HG03066 (cell line): ENCODE results near the gene SNPH.

Experiments used
- ATAC-seq: cut with Tn5 transposase; IDR thresholded peaks from one replicate; pipeline ENCODE4 v1.9.1; 2021; ENCODE audit warnings: low read depth; ENCODE audit not compliant: unreplicated experiment

SNPH gene

GRCh38 chr20:1304710-1305515 lies 38.8 kb downstream of the SNPH start:
- no peak for ATAC-seq

GRCh38 chr20:1305712-1306111 lies 39.6 kb downstream of the SNPH start:
- ATAC-seq: no peak

- no peak for ATAC-seq
Observed at GRCh38 chr20:1306316-1307135, 40.4 kb downstream of the SNPH start.

- ATAC-seq: no peak
Observed at GRCh38 chr20:1307171-1307570, 41.1 kb downstream of the SNPH start.

- no peak for ATAC-seq
Observed at GRCh38 chr20:1307571-1307971, 41.5 kb downstream of the SNPH start.

GRCh38 chr20:1308067-1308701 lies 42.1 kb downstream of the SNPH start:
- ATAC-seq: no peak

GRCh38 chr20:1308702-1309095 lies 42.6 kb downstream of the SNPH start:
- ATAC-seq: no peak

GRCh38 chr20:1309439-1309847 lies 43.3 kb downstream of the SNPH start:
- ATAC-seq: no peak

GRCh38 chr20:1310071-1310470 lies 44.0 kb downstream of the SNPH start:
- no peak for ATAC-seq

GRCh38 chr20:1310506-1311190 lies 44.6 kb downstream of the SNPH start:
- ATAC-seq: no peak

- no peak for ATAC-seq
Observed at GRCh38 chr20:1312308-1312707, 46.2 kb downstream of the SNPH start.

- no peak for ATAC-seq
Observed at GRCh38 chr20:1312904-1313235, 46.8 kb downstream of the SNPH start.

GRCh38 chr20:1313236-1313964 lies 47.3 kb downstream of the SNPH start:
- ATAC-seq: no peak

GRCh38 chr20:1315804-1316203 lies 49.7 kb downstream of the SNPH start:
- no peak for ATAC-seq

- no peak for ATAC-seq
Observed at GRCh38 chr20:1317545-1318255, 51.6 kb downstream of the SNPH start.

GRCh38 chr20:1319051-1319450 lies 53.0 kb downstream of the SNPH start:
- no peak for ATAC-seq

GRCh38 chr20:1319462-1319861 lies 53.4 kb downstream of the SNPH start:
- ATAC-seq: no peak

- no peak for ATAC-seq
Observed at GRCh38 chr20:1320016-1320415, 53.9 kb downstream of the SNPH start.

- no peak for ATAC-seq
Observed at GRCh38 chr20:1320902-1321653, 55.0 kb downstream of the SNPH start.
